Iris pigment epithelial cell (primary cell): Measurements from ENCODE around the gene ATP10A.

Source experiments
- DNase-seq: peaks from one replicate; pipeline ENCODE4 v3.0.0-alpha.2; 2011; ENCODE audit warnings: low read depth

The ATP10A gene

GRCh38 chr15:25679492-25679891 lies 183.6 kb downstream of the ATP10A start:
- no peak for DNase-seq

GRCh38 chr15:25678500-25678855 lies 184.6 kb downstream of the ATP10A start:
- DNase-seq = no peak

GRCh38 chr15:25677719-25678499 lies 185.2 kb downstream of the ATP10A start:
- DNase-seq = no peak

- DNase-seq = no peak
Observed at GRCh38 chr15:25676070-25676469, 187.1 kb downstream of the ATP10A start.

GRCh38 chr15:25675396-25675795 lies 187.7 kb downstream of the ATP10A start:
- no peak for DNase-seq

- DNase-seq = no peak
Observed at GRCh38 chr15:25674913-25675312, 188.2 kb downstream of the ATP10A start.

GRCh38 chr15:25673972-25674371 lies 189.2 kb downstream of the ATP10A start:
- no peak for DNase-seq

GRCh38 chr15:25673351-25673750 lies 189.8 kb downstream of the ATP10A start:
- DNase-seq = no peak

GRCh38 chr15:25671132-25671531 lies 192.0 kb downstream of the ATP10A start:
- DNase-seq = no peak

GRCh38 chr15:25670621-25671020 lies 192.5 kb downstream of the ATP10A start:
- no peak for DNase-seq

- peak; percentile 14 for DNase-seq
Observed at GRCh38 chr15:25670025-25670554, 193.0 kb downstream of the ATP10A start.

- DNase-seq = no peak
Observed at GRCh38 chr15:25668901-25669300, 194.2 kb downstream of the ATP10A start.

- DNase-seq = no peak
Observed at GRCh38 chr15:25668236-25668795, 194.8 kb downstream of the ATP10A start.

- no peak for DNase-seq
Observed at GRCh38 chr15:25667829-25668228, 195.3 kb downstream of the ATP10A start.

GRCh38 chr15:25665913-25666312 lies 197.2 kb downstream of the ATP10A start:
- DNase-seq = no peak

- no peak for DNase-seq
Observed at GRCh38 chr15:25664761-25665160, 198.4 kb downstream of the ATP10A start.

- no peak for DNase-seq
Observed at GRCh38 chr15:25663515-25663914, 199.6 kb downstream of the ATP10A start.

- DNase-seq = no peak
Observed at GRCh38 chr15:25661898-25662297, 201.2 kb downstream of the ATP10A start.

- no peak for DNase-seq
Observed at GRCh38 chr15:25659251-25659650, 203.9 kb downstream of the ATP10A start.

- DNase-seq = no peak
Observed at GRCh38 chr15:25658560-25658959, 204.6 kb downstream of the ATP10A start.

- no peak for DNase-seq
Observed at GRCh38 chr15:25655207-25655948, 207.7 kb downstream of the ATP10A start.

GRCh38 chr15:25653371-25653770 lies 209.8 kb downstream of the ATP10A start:
- DNase-seq = no peak

- DNase-seq = no peak
Observed at GRCh38 chr15:25652704-25653103, 210.4 kb downstream of the ATP10A start.
